GM19372 (cell line): ENCODE measurements around the gene LTBP4.
"Not testable (repeated sequence)": the region's sequence is repeated elsewhere in the genome, so short reads cannot be mapped to it uniquely, and the experiment has no call there.

Source experiments
- ATAC-seq: cut with Tn5 transposase; IDR thresholded peaks from one replicate; pipeline ENCODE4 v1.9.1; 2021; ENCODE audit warnings: mild to moderate bottlenecking, low read depth, moderate library complexity; ENCODE audit not compliant: unreplicated experiment

LTBP4 gene

GRCh38 chr19:40625406-40626120, 24.4 kb downstream of the LTBP4 start:
- ATAC-seq = no peak

GRCh38 chr19:40626918-40627317, 25.7 kb downstream of the LTBP4 start:
- ATAC-seq = no peak

- no peak for ATAC-seq
Measured at GRCh38 chr19:40627486-40628279, 26.5 kb downstream of the LTBP4 start.

- no peak for ATAC-seq
Measured at GRCh38 chr19:40629346-40629745, 28.2 kb downstream of the LTBP4 start.

- ATAC-seq = no peak
Measured at GRCh38 chr19:40630571-40631160, 29.5 kb downstream of the LTBP4 start.

- no peak for ATAC-seq
Measured at GRCh38 chr19:40632311-40633036, 31.3 kb downstream of the LTBP4 start.

GRCh38 chr19:40633207-40633606, 32.0 kb downstream of the LTBP4 start:
- ATAC-seq = no peak

GRCh38 chr19:40638327-40638726, 37.2 kb downstream of the LTBP4 start:
- ATAC-seq = no peak

- no peak for ATAC-seq
Measured at GRCh38 chr19:40639638-40639982, 38.4 kb downstream of the LTBP4 start.

- no peak for ATAC-seq
Measured at GRCh38 chr19:40640744-40641143, 39.6 kb downstream of the LTBP4 start.

GRCh38 chr19:40641281-40641680, 40.1 kb downstream of the LTBP4 start:
- ATAC-seq = no peak

GRCh38 chr19:40642051-40642706, 41.0 kb downstream of the LTBP4 start:
- ATAC-seq = no peak

GRCh38 chr19:40642757-40643305, 41.7 kb downstream of the LTBP4 start:
- no peak for ATAC-seq

- ATAC-seq = no peak
Measured at GRCh38 chr19:40646743-40647254, 45.6 kb downstream of the LTBP4 start.

GRCh38 chr19:40649903-40650675, 48.9 kb downstream of the LTBP4 start:
- ATAC-seq = not testable (repeated sequence)

- no peak for ATAC-seq
Measured at GRCh38 chr19:40650749-40651305, 49.7 kb downstream of the LTBP4 start.

GRCh38 chr19:40652303-40652702, 51.1 kb downstream of the LTBP4 start:
- not testable (repeated sequence) for ATAC-seq

- ATAC-seq = not testable (repeated sequence)
Measured at GRCh38 chr19:40655684-40656083, 54.5 kb downstream of the LTBP4 start.

- ATAC-seq = no peak
Measured at GRCh38 chr19:40658031-40658430, 56.9 kb downstream of the LTBP4 start.
